ENCODE measurements around the gene OR14J1.

OR14J1 gene

DNA sequence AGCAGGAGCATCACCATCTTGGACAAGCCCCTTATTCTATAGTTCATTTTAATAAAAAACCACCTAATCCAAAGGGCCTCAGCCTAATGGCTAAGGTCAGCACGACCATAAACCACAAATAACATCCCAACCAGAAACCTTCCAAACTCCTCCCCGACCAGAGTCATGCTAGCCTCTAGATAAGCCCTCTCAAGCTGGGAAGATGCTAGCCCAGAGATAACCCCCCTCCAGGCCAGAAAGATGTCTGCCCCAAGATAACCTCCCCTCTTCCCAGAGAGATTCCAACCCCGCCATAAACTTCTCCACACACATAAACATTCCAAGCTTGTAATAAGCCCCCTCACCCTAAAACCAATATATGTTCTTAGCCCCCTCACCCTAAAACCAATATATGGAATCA is 38.5 kb upstream of the OR14J1 start:
- no peak overlapping the region for H3K4me2 ChIP-seq (ENCODE audit: low read length)
- no peak overlapping the region for H2BK120ac ChIP-seq (ENCODE audit: insufficient read depth, low read length, poor library complexity)
- no peak overlapping the region for H3K9ac ChIP-seq (ENCODE audit: low read length)
- no peak overlapping the region for H3K27ac ChIP-seq (ENCODE audit: low read depth, low read length)
- no peak overlapping the region for H2AK5ac ChIP-seq (ENCODE audit: low read length)
- no peak overlapping the region for H3K14ac ChIP-seq (ENCODE audit: low read length)
- H3K23ac ChIP-seq (ENCODE audit: low read length), result no peak overlapping the region
- no CpG with 5 or more reads among the region's 3 CpGs for WGBS (ENCODE audit: extremely low coverage, insufficient coverage, insufficient read length)
- H3K9me3 ChIP-seq (ENCODE audit: insufficient read depth, low read depth, low read length), result no peaks in the 10 kb centered on the region
- no peak overlapping the region for H3K4me3 ChIP-seq (ENCODE audit: low read depth, low read length)
- no peaks in the 10 kb centered on the region for H3K4me1 ChIP-seq (ENCODE audit: control insufficient read depth in 1 of 2, insufficient read depth in 2 of 2, low read length in 2 of 2)
- H4K8ac ChIP-seq (ENCODE audit: low read depth, low read length), result no peak overlapping the region
- DNase-seq, result no peak
- H3K79me1 ChIP-seq (ENCODE audit: low read length), result no peaks in the 10 kb centered on the region
- H3K18ac ChIP-seq (ENCODE audit: low read length), result no peak overlapping the region
- no peaks in the 10 kb centered on the region for H3K27me3 ChIP-seq (ENCODE audit: insufficient read depth, low read length)
- no peak overlapping the region for H2BK5ac ChIP-seq (ENCODE audit: low read depth, low read length, poor library complexity)
- H3K36me3 ChIP-seq (ENCODE audit: control insufficient read depth in 1 of 2, insufficient read depth in 2 of 2, low read length in 2 of 2), result no peaks in the 10 kb centered on the region
- H4K91ac ChIP-seq (ENCODE audit: low read depth, low read length), result no peak overlapping the region
- no peak overlapping the region for H4K12ac ChIP-seq (ENCODE audit: low read depth, low read length)
- H3K79me2 ChIP-seq (ENCODE audit: control insufficient read depth, insufficient read depth, low read length, poor library complexity), result no peaks in the 10 kb centered on the region
- no peak overlapping the region for H2BK12ac ChIP-seq (ENCODE audit: low read length)
- H2AFZ ChIP-seq (ENCODE audit: insufficient read depth, low read length, poor library complexity), result no peak overlapping the region
- no peak overlapping the region for H3K4ac ChIP-seq (ENCODE audit: low read depth, low read length)

DNA sequence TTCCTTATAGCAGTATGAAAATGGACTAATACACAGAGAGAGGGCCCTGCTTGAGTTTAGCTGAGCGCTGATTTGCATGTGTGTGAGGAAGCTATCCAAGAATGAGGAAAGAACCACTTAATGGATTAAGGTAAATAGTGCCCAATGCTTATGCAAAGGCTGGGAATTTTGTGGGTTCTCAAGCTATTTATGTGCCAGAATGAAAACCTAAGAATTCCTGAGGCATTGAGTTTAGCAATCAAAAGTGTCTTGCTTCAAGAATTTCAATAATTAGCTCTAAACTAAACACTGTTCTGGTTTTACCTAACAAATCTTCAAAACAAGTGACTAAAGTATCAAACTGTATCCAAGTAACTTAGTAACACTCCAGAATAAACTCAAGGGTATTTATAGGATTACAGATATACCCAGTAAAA is 7.0 kb upstream of the OR14J1 start:
- Histone ChIP-seq H3K14ac (ENCODE audit: low read length) (no peak overlapping the region), H3K79me2 (ENCODE audit: control insufficient read depth, insufficient read depth, low read length, poor library complexity) (no peaks in the 10 kb centered on the region), H2BK5ac (ENCODE audit: low read depth, low read length, poor library complexity) (no peak overlapping the region), H3K27me3 (ENCODE audit: insufficient read depth, low read length) (no peaks in the 10 kb centered on the region), H4K8ac (ENCODE audit: low read depth, low read length) (no peak overlapping the region), H3K4ac (ENCODE audit: low read depth, low read length) (no peak overlapping the region), H3K36me3 (ENCODE audit: control insufficient read depth in 1 of 2, insufficient read depth in 2 of 2, low read length in 2 of 2) (no peaks in the 10 kb centered on the region), H3K79me1 (ENCODE audit: low read length) (no peaks in the 10 kb centered on the region), H3K4me1 (ENCODE audit: control insufficient read depth in 1 of 2, insufficient read depth in 2 of 2, low read length in 2 of 2) (no peaks in the 10 kb centered on the region), H2BK12ac (ENCODE audit: low read length) (no peak overlapping the region), H3K18ac (ENCODE audit: low read length) (no peak overlapping the region), H3K9me3 (ENCODE audit: insufficient read depth, low read depth, low read length) (peaks cover 4% of the 10 kb centered on the region), H4K12ac (ENCODE audit: low read depth, low read length) (no peak overlapping the region), H3K4me2 (ENCODE audit: low read length) (no peak overlapping the region), H3K9ac (ENCODE audit: low read length) (no peak overlapping the region), H4K91ac (ENCODE audit: low read depth, low read length) (no peak overlapping the region), H3K23ac (ENCODE audit: low read length) (no peak overlapping the region), H2AFZ (ENCODE audit: insufficient read depth, low read length, poor library complexity) (no peak overlapping the region), H3K4me3 (ENCODE audit: low read depth, low read length) (no peak overlapping the region), H2BK120ac (ENCODE audit: insufficient read depth, low read length, poor library complexity) (no peak overlapping the region), H2AK5ac (ENCODE audit: low read length) (no peak overlapping the region), H3K27ac (ENCODE audit: low read depth, low read length) (no peak overlapping the region)
- WGBS (ENCODE audit: extremely low coverage, insufficient coverage, insufficient read length), result no CpG with 5 or more reads among the region's 1 CpG
- DNase-seq, result no peak

DNA sequence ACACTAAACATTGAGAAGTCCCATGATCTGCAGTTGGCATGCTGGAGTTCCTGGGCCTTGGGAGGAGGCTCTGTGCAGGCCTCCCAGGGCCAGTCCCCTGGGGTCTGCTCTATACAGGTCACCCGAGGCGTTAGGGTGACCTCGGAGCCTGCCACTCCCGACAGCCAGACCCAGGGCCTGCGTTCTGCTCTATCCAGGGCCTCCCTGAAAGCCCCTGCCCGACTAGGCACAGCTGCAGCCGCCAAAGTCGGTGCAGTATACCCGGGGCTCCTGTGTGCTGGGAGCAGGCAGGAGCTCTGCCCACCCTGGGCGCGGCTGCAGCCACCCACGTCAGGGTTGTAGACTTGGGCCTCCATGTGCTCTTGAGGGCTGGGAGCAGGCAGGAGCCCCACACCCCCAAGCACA is 6.3 kb upstream of the OR14J1 start:
- no peak for DNase-seq
- Histone ChIP-seq H3K23ac (ENCODE audit: low read length) (no peak overlapping the region), H3K4me1 (ENCODE audit: control insufficient read depth in 1 of 2, insufficient read depth in 2 of 2, low read length in 2 of 2) (no peaks in the 10 kb centered on the region), H2BK12ac (ENCODE audit: low read length) (no peak overlapping the region), H3K4me2 (ENCODE audit: low read length) (no peak overlapping the region), H3K18ac (ENCODE audit: low read length) (no peak overlapping the region), H2AK5ac (ENCODE audit: low read length) (no peak overlapping the region), H2AFZ (ENCODE audit: insufficient read depth, low read length, poor library complexity) (no peak overlapping the region), H3K9ac (ENCODE audit: low read length) (no peak overlapping the region), H3K27ac (ENCODE audit: low read depth, low read length) (no peak overlapping the region), H3K14ac (ENCODE audit: low read length) (no peak overlapping the region), H3K27me3 (ENCODE audit: insufficient read depth, low read length) (no peaks in the 10 kb centered on the region), H2BK5ac (ENCODE audit: low read depth, low read length, poor library complexity) (no peak overlapping the region), H3K36me3 (ENCODE audit: control insufficient read depth in 1 of 2, insufficient read depth in 2 of 2, low read length in 2 of 2) (no peaks in the 10 kb centered on the region), H2BK120ac (ENCODE audit: insufficient read depth, low read length, poor library complexity) (no peak overlapping the region), H3K4me3 (ENCODE audit: low read depth, low read length) (no peak overlapping the region), H4K91ac (ENCODE audit: low read depth, low read length) (no peak overlapping the region), H4K12ac (ENCODE audit: low read depth, low read length) (no peak overlapping the region), H4K8ac (ENCODE audit: low read depth, low read length) (no peak overlapping the region), H3K4ac (ENCODE audit: low read depth, low read length) (no peak overlapping the region), H3K79me2 (ENCODE audit: control insufficient read depth, insufficient read depth, low read length, poor library complexity) (no peaks in the 10 kb centered on the region), H3K9me3 (ENCODE audit: insufficient read depth, low read depth, low read length) (peaks cover 4% of the 10 kb centered on the region), H3K79me1 (ENCODE audit: low read length) (no peaks in the 10 kb centered on the region)
- WGBS (ENCODE audit: extremely low coverage, insufficient coverage, insufficient read length), result no CpG with 5 or more reads among the region's 12 CpGs

DNA sequence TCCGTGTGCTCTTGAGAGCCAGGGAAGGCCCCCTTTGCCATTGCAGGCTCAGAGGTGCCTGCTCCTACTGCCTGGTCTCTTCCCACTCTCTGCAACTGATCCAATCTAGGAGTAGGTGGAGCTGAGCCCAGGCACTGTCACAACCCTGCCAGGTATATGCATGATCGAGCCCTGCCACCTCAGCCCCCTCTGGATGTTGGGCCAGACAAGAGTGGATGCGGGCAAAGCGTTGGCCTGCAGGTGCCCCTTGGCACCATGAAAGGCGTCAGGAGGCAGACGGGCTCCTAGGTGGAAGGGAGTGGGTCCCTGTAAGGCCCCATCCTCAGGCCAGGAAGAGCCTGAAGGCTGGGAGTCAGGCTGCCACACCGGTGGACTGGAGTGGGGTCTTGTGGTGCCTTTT is 5.9 kb upstream of the OR14J1 start:
- Histone ChIP-seq H3K27ac (ENCODE audit: low read depth, low read length) (no peak overlapping the region), H2AK5ac (ENCODE audit: low read length) (no peak overlapping the region), H3K4me1 (ENCODE audit: control insufficient read depth in 1 of 2, insufficient read depth in 2 of 2, low read length in 2 of 2) (no peaks in the 10 kb centered on the region), H2BK5ac (ENCODE audit: low read depth, low read length, poor library complexity) (no peak overlapping the region), H3K79me1 (ENCODE audit: low read length) (no peaks in the 10 kb centered on the region), H3K18ac (ENCODE audit: low read length) (no peak overlapping the region), H3K27me3 (ENCODE audit: insufficient read depth, low read length) (no peaks in the 10 kb centered on the region), H3K79me2 (ENCODE audit: control insufficient read depth, insufficient read depth, low read length, poor library complexity) (no peaks in the 10 kb centered on the region), H3K36me3 (ENCODE audit: control insufficient read depth in 1 of 2, insufficient read depth in 2 of 2, low read length in 2 of 2) (no peaks in the 10 kb centered on the region), H3K4ac (ENCODE audit: low read depth, low read length) (no peak overlapping the region), H2BK120ac (ENCODE audit: insufficient read depth, low read length, poor library complexity) (no peak overlapping the region), H2BK12ac (ENCODE audit: low read length) (no peak overlapping the region), H4K12ac (ENCODE audit: low read depth, low read length) (no peak overlapping the region), H2AFZ (ENCODE audit: insufficient read depth, low read length, poor library complexity) (no peak overlapping the region), H3K14ac (ENCODE audit: low read length) (no peak overlapping the region), H4K8ac (ENCODE audit: low read depth, low read length) (no peak overlapping the region), H3K4me2 (ENCODE audit: low read length) (no peak overlapping the region), H3K9me3 (ENCODE audit: insufficient read depth, low read depth, low read length) (peaks cover 4% of the 10 kb centered on the region), H3K23ac (ENCODE audit: low read length) (no peak overlapping the region), H3K9ac (ENCODE audit: low read length) (no peak overlapping the region), H4K91ac (ENCODE audit: low read depth, low read length) (no peak overlapping the region), H3K4me3 (ENCODE audit: low read depth, low read length) (no peak overlapping the region)
- no peak for DNase-seq
- no CpG with 5 or more reads among the region's 7 CpGs for WGBS (ENCODE audit: extremely low coverage, insufficient coverage, insufficient read length)
